ENCODE results near the gene TOX3. TPM values are rescaled to one million over a fixed set of nuclear protein-coding genes. Genes with fewer than 3 reads are reported as not detected.

The TOX3 gene
- total and polyA plus RNA-seq, 2 of the 13 experiments (the other 11 are each of a cell fraction or from before 2014, with no cell fraction given), result 14.5 to 98.6 TPM

GRCh38 chr16:52578007-52578828 is 31.3 kb upstream of the TOX3 start (continued):
- TF ChIP-seq ZNF331 (CRISPR knock-in tag; IDR thresholded peaks at IDR 0.05) (no peak), SOX13 (IDR thresholded peaks at IDR 0.05) (peak; percentile 8; the same call in 1 of the 2 replicates), SOX13 (CRISPR knock-in tag; conservative IDR thresholded peaks at IDR 0.05 in 1 of 2, IDR thresholded peaks at IDR 0.05 in 1 of 2) (peak in 1 of 2 experiments; percentile 79; a peak in 2 of 4 replicates), AGO2 (optimal IDR thresholded peaks at IDR 0.05; ENCODE audit: low read depth, low read length) (no peak), GFI1 (CRISPR knock-in tag; IDR thresholded peaks at IDR 0.05; ENCODE audit: borderline replicate concordance) (peak; percentile 81; the same call in 1 of the 2 replicates), SETDB1 (CRISPR knock-in tag; IDR thresholded peaks at IDR 0.05; ENCODE audit: borderline replicate concordance) (no peak), POLR2A (IDR thresholded peaks at IDR 0.05; ENCODE audit: insufficient read depth in 1 of 2, low read depth in 2 of 2, low read length in 2 of 2) (no peak), RELA (CRISPR knock-in tag; IDR thresholded peaks at IDR 0.05) (no peak), NR2F1 (CRISPR knock-in tag; IDR thresholded peaks at IDR 0.05) (peak; percentile 47 to 72; a peak in 3 of 4 replicates), BCL6 (CRISPR knock-in tag; IDR thresholded peaks at IDR 0.05) (peak; percentile 93), PAF1 (CRISPR knock-in tag; IDR thresholded peaks at IDR 0.05) (no peak), MBNL3 (CRISPR knock-in tag; conservative IDR thresholded peaks at IDR 0.05) (no peak), CSRNP1 (CRISPR knock-in tag; IDR thresholded peaks at IDR 0.05) (no peak), NFKBIZ (CRISPR knock-in tag; IDR thresholded peaks at IDR 0.05) (peak; percentile 61; the same call in 1 of the 2 replicates), HNF1A (IDR thresholded peaks at IDR 0.05; ENCODE audit: low read depth) (peak; percentile 68), HNF1A (CRISPR knock-in tag; IDR thresholded peaks at IDR 0.05; ENCODE audit: borderline replicate concordance) (peak; percentile 79; the same call in 1 of the 2 replicates), EED (CRISPR knock-in tag; IDR thresholded peaks at IDR 0.05) (no peak), IRX3 (CRISPR knock-in tag; IDR thresholded peaks at IDR 0.05; ENCODE audit: borderline replicate concordance, low read depth) (no peak), ZKSCAN1 (IDR thresholded peaks at IDR 0.05; ENCODE audit: low read length) (no peak), IKZF5 (CRISPR knock-in tag; IDR thresholded peaks at IDR 0.05) (peak; percentile 87), ZNF224 (CRISPR knock-in tag; IDR thresholded peaks at IDR 0.05) (no peak), BRCA1 (CRISPR knock-in tag; IDR thresholded peaks at IDR 0.05) (peak; percentile 74; the same call in 1 of the 2 replicates), LBX2 (CRISPR knock-in tag; IDR thresholded peaks at IDR 0.05; ENCODE audit: borderline replicate concordance) (no peak), IKZF1 (IDR thresholded peaks at IDR 0.05) (no peak)
